ENCODE measurements around the gene SERPINH1. TPM values are rescaled to one million over a fixed set of nuclear protein-coding genes. Genes with fewer than 3 reads are reported as not detected.

The SERPINH1 gene
- total RNA-seq, 1 donor = 1,367 TPM

GRCh38 chr11:75561426-75562047 lies 516 bp upstream of the SERPINH1 start:
- no peak for DNase-seq (ENCODE audit: low read depth)

GRCh38 chr11:75562836-75563484 lies 907 bp downstream of the SERPINH1 start:
- H3K4me3 ChIP-seq (ENCODE audit: low read depth, low read length) = peak overlapping the region; percentile 100
- no peak for TF ChIP-seq CTCF (IDR thresholded peaks at IDR 0.05; ENCODE audit: insufficient read depth, low read depth, low read length)
- DNase-seq (ENCODE audit: low read depth) = peak; percentile 52

More at GRCh38 chr11:75561426-75562047, 516 bp upstream of the SERPINH1 start:
- no peak for TF ChIP-seq CTCF (IDR thresholded peaks at IDR 0.05; ENCODE audit: insufficient read depth, low read depth, low read length)
- H3K4me3 ChIP-seq (ENCODE audit: low read depth, low read length) = peak overlapping the region; percentile 100

GRCh38 chr11:75563501-75563977 lies 1.5 kb downstream of the SERPINH1 start:
- no peak for DNase-seq (ENCODE audit: low read depth)
- H3K4me3 ChIP-seq (ENCODE audit: low read depth, low read length) = peak overlapping the region; percentile 100

GRCh38 chr11:75563978-75564552 lies 2.0 kb downstream of the SERPINH1 start:
- TF ChIP-seq CTCF (IDR thresholded peaks at IDR 0.05; ENCODE audit: insufficient read depth, low read depth, low read length) = peak; percentile 71
- H3K4me3 ChIP-seq (ENCODE audit: low read depth, low read length) = peak overlapping the region; percentile 100
- DNase-seq (ENCODE audit: low read depth) = peak; percentile 92

More at GRCh38 chr11:75563501-75563977, 1.5 kb downstream of the SERPINH1 start:
- no peak for TF ChIP-seq CTCF (IDR thresholded peaks at IDR 0.05; ENCODE audit: insufficient read depth, low read depth, low read length)

- no peak for TF ChIP-seq CTCF (IDR thresholded peaks at IDR 0.05; ENCODE audit: insufficient read depth, low read depth, low read length)
- DNase-seq (ENCODE audit: low read depth) = peak; percentile 80
- H3K4me3 ChIP-seq (ENCODE audit: low read depth, low read length) = peak overlapping the region; percentile 100
These were observed 3.3 kb downstream of the SERPINH1 start for GRCh38 chr11:75565221-75565814.

- H3K4me3 ChIP-seq (ENCODE audit: low read depth, low read length) = peak overlapping the region; percentile 100
- DNase-seq (ENCODE audit: low read depth) = no peak
- no peak for TF ChIP-seq CTCF (IDR thresholded peaks at IDR 0.05; ENCODE audit: insufficient read depth, low read depth, low read length)
These were observed 4.1 kb downstream of the SERPINH1 start for GRCh38 chr11:75565916-75566762.
